Measurements from ENCODE around the gene IGSF8. TPM values are rescaled to one million over a fixed set of nuclear protein-coding genes. Genes with fewer than 3 reads are reported as not detected.
"Not testable (repeated sequence)": the region's sequence is repeated elsewhere in the genome, so short reads cannot be mapped to it uniquely, and the experiment has no call there.

IGSF8 gene
- polyA plus RNA-seq, 3 donors from 2014 or later: 29.1 to 57.4 (median 40.5) TPM

GRCh38 chr1:160053548-160054365 lies 44.7 kb downstream of the IGSF8 start:
- Mint-ChIP-seq H3K9me3 (no peaks in the 10 kb centered on the region), H3K4me1 (no peaks in the 10 kb centered on the region), H3K27me3 (ENCODE audit: low read depth in 3 of 3) (peaks cover 8 to 15% (median 8%) of the 10 kb centered on the region in 3 donors), H3K36me3 (no peaks in the 10 kb centered on the region), H3K4me3 (no peak overlapping the region), H3K27ac (no peak overlapping the region)
- no peak for DNase-seq

DNA sequence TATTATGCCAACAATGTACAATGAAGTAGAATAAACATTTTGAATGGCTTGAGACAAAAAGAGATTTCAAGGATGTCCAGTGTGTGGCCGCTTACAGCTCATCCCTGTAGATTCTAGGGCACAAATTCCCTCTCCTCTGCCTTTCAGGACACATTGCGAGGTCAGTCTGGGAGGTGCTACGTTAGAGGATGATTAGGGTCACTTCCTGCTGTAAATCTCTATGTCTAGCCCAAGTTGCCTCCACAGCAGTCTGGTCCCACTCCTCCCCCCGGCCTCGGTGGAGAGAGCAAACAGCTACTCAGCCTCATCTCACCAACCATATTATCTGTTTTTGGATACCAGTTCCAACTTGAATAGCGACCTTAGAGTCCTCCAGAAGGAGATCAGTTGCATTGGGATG lies 45.5 kb downstream of the IGSF8 start:
- Mint-ChIP-seq H3K27ac (no peak overlapping the region), H3K4me1 (no peaks in the 10 kb centered on the region), H3K27me3 (ENCODE audit: low read depth in 3 of 3) (peaks cover 8 to 16% (median 8%) of the 10 kb centered on the region in 3 donors), H3K4me3 (no peak overlapping the region), H3K9me3 (no peaks in the 10 kb centered on the region), H3K36me3 (no peaks in the 10 kb centered on the region)
- no peak for DNase-seq

DNA sequence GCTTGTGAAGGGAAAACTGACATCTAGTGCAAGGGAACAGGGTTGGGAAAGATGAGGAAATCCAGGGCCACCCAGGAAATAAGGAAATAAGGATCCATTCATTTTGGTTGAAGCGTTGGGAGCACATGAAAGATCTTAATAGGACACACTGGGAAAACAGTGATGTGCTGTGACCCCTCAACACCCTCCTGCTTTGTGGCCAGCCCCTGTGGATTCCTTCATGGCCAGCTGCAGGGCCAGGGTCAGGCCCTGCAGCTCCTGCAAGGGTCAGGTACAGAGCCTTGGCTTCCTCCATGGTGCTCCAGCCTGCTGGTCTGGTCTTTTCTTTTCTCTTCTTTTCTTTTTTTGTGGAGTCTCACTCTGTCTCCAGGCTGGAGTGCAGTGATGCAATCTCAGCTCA lies 47.8 kb downstream of the IGSF8 start:
- no peak for DNase-seq
- Mint-ChIP-seq H3K27ac (no peak overlapping the region), H3K4me1 (peaks cover 12 to 15% of the 10 kb centered on the region in 2 donors), H3K9me3 (no peaks in the 10 kb centered on the region), H3K36me3 (no peaks in the 10 kb centered on the region), H3K4me3 (no peak overlapping the region), H3K27me3 (ENCODE audit: low read depth in 3 of 3) (peaks cover 5 to 21% (median 8%) of the 10 kb centered on the region in 3 donors)

DNA sequence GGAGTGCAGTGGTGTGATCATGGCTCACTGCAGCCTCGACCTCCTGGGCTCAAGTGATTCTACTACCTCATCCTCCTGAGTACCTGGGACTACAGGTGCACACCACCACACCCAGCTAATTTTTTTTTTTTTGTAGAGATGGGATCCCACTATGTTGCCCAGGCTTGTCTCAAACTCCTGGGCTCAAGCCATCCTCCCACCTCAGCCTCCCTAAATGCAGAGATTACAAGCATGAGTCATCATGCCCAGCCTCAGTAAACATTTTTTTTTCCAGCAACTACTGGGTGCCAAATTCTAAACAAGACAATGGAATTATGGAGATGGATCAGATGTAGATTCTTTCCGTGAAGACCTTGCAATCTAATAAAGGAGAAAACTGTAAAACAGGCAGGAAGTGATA lies 48.2 kb downstream of the IGSF8 start:
- H3K27me3 Mint-ChIP-seq (ENCODE audit: low read depth in 3 of 3): peaks cover 5 to 23% (median 6%) of the 10 kb centered on the region in 3 donors

GRCh38 chr1:160049101-160049500 lies 49.3 kb downstream of the IGSF8 start:
- DNase-seq: no peak
- Mint-ChIP-seq H3K4me3 (no peak overlapping the region), H3K27ac (no peak overlapping the region), H3K36me3 (no peaks in the 10 kb centered on the region), H3K4me1 (peaks cover 12 to 15% of the 10 kb centered on the region in 2 donors), H3K27me3 (ENCODE audit: low read depth in 3 of 3) (peaks cover 1 to 20% (median 5%) of the 10 kb centered on the region in 3 donors), H3K9me3 (no peaks in the 10 kb centered on the region)

More for the DNA sequence above, 48.2 kb downstream of the IGSF8 start:
- H3K4me1 Mint-ChIP-seq: peaks cover 12 to 15% of the 10 kb centered on the region in 2 donors
- not testable (repeated sequence) for DNase-seq, H3K36me3 Mint-ChIP-seq, H3K4me3 Mint-ChIP-seq, H3K9me3 Mint-ChIP-seq, H3K27ac Mint-ChIP-seq

DNA sequence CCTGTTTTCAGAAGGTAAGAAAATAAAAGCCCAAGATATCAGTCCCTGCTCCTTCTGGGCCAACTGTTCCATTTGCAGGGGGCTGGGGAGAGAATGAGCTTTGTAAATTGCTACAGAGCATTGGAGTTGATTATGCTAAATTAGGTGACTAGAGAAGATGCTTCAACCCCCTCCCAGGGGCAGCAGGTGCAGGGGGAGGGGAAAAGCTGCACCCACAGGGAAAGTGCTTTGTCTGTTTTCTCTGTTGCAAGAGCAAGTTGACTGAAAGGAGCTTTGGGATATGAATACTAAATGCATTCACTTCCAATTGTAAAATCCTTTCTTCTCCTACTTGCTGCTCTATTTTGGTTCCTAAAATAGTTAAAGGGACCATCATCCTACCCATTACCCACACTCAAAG lies 50.1 kb downstream of the IGSF8 start:
- Mint-ChIP-seq H3K4me3 (no peak overlapping the region), H3K27ac (no peak overlapping the region), H3K36me3 (no peaks in the 10 kb centered on the region), H3K9me3 (no peaks in the 10 kb centered on the region), H3K4me1 (peaks cover 12 to 15% of the 10 kb centered on the region in 2 donors), H3K27me3 (ENCODE audit: low read depth in 3 of 3) (peaks cover 1 to 18% (median 5%) of the 10 kb centered on the region in 3 donors)
- DNase-seq: no peak

GRCh38 chr1:160047111-160047991 lies 51.1 kb downstream of the IGSF8 start:
- H3K27me3 Mint-ChIP-seq (ENCODE audit: low read depth in 3 of 3): peaks cover 1 to 18% (median 5%) of the 10 kb centered on the region in 3 donors
- H3K4me1 Mint-ChIP-seq: peaks cover 12 to 15% of the 10 kb centered on the region in 2 donors
- no peak for DNase-seq
- peak overlapping the region in 3 of 6 donors; percentile 2 to 79 (median 46) for H3K27ac Mint-ChIP-seq
- peak overlapping the region; percentile 61 to 81 (median 72) for H3K4me3 Mint-ChIP-seq
- H3K36me3 Mint-ChIP-seq: no peaks in the 10 kb centered on the region
- H3K9me3 Mint-ChIP-seq: no peaks in the 10 kb centered on the region

DNA sequence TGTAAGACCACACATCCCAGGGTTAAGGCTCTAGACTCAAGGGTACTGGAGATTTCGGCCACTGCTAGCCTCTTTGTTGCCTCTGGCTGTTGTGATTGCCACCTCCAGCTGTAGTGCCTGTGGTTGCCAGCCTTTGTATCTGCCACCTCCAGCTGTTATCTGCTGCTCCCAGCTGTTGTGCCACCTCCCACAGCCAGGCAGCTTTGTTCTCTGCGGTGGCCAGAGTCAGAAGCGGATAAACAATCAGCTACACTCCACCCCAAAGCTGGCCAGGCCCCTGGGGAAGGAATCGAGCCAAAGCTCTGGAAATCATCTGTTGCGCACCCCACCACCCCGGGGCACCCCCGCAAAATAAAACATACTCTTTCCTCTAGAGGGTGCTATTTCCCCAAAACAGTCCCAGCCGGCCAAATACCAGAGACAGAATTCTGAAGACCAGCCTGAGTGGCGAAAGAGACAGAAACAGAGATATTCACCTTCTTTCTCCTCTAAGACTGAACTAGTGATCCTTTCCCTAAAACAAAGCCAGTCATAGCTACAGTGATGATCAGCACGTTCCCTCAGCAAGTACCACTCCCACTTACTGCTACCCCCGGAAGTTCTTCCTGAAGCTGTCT lies 51.8 kb downstream of the IGSF8 start:
- Mint-ChIP-seq H3K9me3 (no peaks in the 10 kb centered on the region), H3K36me3 (no peaks in the 10 kb centered on the region), H3K4me3 (peak overlapping the region; percentile 61 to 81 (median 72)), H3K27ac (peak overlapping the region in 4 of 6 donors; percentile 2 to 79 (median 56)), H3K27me3 (ENCODE audit: low read depth in 3 of 3) (peaks cover 1 to 17% (median 5%) of the 10 kb centered on the region in 3 donors), H3K4me1 (peaks cover 12 to 15% of the 10 kb centered on the region in 2 donors)
- DNase-seq: peak; percentile 38 to 47 (median 45)

DNA sequence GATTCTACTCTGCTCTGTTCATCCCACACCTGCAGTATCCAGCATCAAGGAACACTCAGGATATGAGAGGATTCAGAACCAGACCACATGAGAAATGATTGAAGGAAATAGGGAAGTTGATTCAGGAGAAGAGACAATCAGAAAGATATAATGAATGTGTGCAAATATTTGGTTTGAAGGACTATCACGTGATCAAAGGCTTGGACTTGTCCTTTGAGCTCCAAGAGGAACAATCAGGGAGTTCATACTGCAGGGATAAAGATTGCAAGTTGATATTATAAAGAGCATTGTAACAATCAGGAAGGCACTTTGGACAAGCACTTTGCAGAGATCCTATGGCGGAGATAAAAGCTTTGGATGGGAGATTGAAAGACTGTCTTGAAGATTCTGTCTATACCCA lies 52.8 kb downstream of the IGSF8 start:
- Mint-ChIP-seq H3K9me3 (no peaks in the 10 kb centered on the region), H3K27me3 (ENCODE audit: low read depth in 3 of 3) (peaks cover 1 to 14% (median 5%) of the 10 kb centered on the region in 3 donors), H3K4me3 (no peak overlapping the region), H3K27ac (no peak overlapping the region), H3K36me3 (no peaks in the 10 kb centered on the region), H3K4me1 (peaks cover 12 to 15% of the 10 kb centered on the region in 2 donors)
- DNase-seq: no peak

DNA sequence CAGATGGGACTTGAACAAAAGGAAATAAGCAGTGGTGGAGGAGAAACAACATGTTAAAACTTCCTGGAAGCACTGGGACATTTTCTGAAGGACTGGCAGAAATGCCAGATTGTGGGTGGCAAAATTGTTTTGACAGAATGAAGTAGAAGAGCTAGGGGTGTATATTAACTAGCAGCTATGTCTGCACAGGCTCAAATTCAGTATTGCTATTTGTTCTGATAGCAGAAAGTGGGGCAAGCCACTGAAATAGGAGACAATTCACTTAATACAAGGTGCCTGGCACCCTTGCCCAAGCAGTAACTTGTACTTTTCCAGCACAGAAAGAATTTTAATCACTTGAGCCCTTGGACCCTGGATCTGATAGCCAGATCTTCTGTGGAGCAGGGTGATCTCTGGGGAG lies 54.9 kb downstream of the IGSF8 start:
- Mint-ChIP-seq H3K27ac (no peak overlapping the region), H3K9me3 (no peaks in the 10 kb centered on the region), H3K27me3 (ENCODE audit: low read depth in 3 of 3) (peaks cover 0 to 8% (median 2%) of the 10 kb centered on the region in 3 donors), H3K36me3 (no peaks in the 10 kb centered on the region), H3K4me1 (peaks cover 12 to 15% of the 10 kb centered on the region in 2 donors), H3K4me3 (no peak overlapping the region)
- DNase-seq: no peak

Other genes starting within 250 kb of the IGSF8 start
- not detected for gene VSIG8, start 236.0 kb downstream of the IGSF8 start, polyA plus RNA-seq
- gene CFAP45, start 198.5 kb downstream of the IGSF8 start, polyA plus RNA-seq: under 1 TPM in 1 of 3 donors, not detected in 2; 0.36 TPM
- 1,000 to 10,000 TPM in 2 of 3 donors, 100 to 1,000 TPM in 1; 660 to 1,369 (median 1,251) TPM for gene TAGLN2, start 173.1 kb downstream of the IGSF8 start, polyA plus RNA-seq
- gene IGSF9, start 153.0 kb downstream of the IGSF8 start, polyA plus RNA-seq: not detected
- gene SLAMF9, start 144.4 kb downstream of the IGSF8 start, polyA plus RNA-seq: not detected
- 1 to 10 TPM; 2.1 to 3.3 (median 3.0) TPM for gene PIGM, start 66.6 kb downstream of the IGSF8 start, polyA plus RNA-seq
- gene KCNJ10, start 28.5 kb downstream of the IGSF8 start, polyA plus RNA-seq: not detected
- not detected for gene KCNJ9, start 17.1 kb downstream of the IGSF8 start, polyA plus RNA-seq
- not detected for gene ATP1A2, start 17.1 kb upstream of the IGSF8 start, polyA plus RNA-seq
- not detected for gene ATP1A4, start 53.0 kb upstream of the IGSF8 start, polyA plus RNA-seq
- gene CASQ1, start 92.0 kb upstream of the IGSF8 start, polyA plus RNA-seq: not detected
- 10 to 100 TPM; 12.8 to 14.2 (median 13.2) TPM for gene PEA15, start 106.8 kb upstream of the IGSF8 start, polyA plus RNA-seq
- 10 to 100 TPM; 42.3 to 62.1 (median 58.1) TPM for gene DCAF8, start 163.9 kb upstream of the IGSF8 start, polyA plus RNA-seq
- gene PEX19, start 186.5 kb upstream of the IGSF8 start, polyA plus RNA-seq: 10 to 100 TPM; 62.5 to 71.9 (median 62.6) TPM
- gene COPA, start 244.6 kb upstream of the IGSF8 start, polyA plus RNA-seq: 100 to 1,000 TPM; 114 to 175 (median 143) TPM
- 100 to 1,000 TPM in 1 of 3 donors, 10 to 100 TPM in 2; 60.0 to 159 (median 92.3) TPM for gene NCSTN, start 244.8 kb upstream of the IGSF8 start, polyA plus RNA-seq